Osteocyte (in vitro differentiated cells): ENCODE data around the gene C3orf20. TPM values are rescaled to one million over a fixed set of nuclear protein-coding genes. Genes with fewer than 3 reads are reported as not detected.

Experiments
- DNase-seq: peaks from one replicate; pipeline ENCODE4 v3.0.0; 2021; ENCODE audit warnings: mixed read lengths; ENCODE audit not compliant: unreplicated experiment; ENCODE audit errors: extremely low spot score
- H3K27ac Mint-ChIP-seq: one replicate; pipeline ENCODE4 v1.8.0; 2021; ENCODE audit warnings: mild to moderate bottlenecking, mixed read lengths; ENCODE audit not compliant: unreplicated experiment
- H3K27me3 Mint-ChIP-seq: one replicate; pipeline ENCODE4 v1.8.0; 2021; ENCODE audit warnings: mixed read lengths; ENCODE audit not compliant: unreplicated experiment
- H3K36me3 Mint-ChIP-seq: one replicate; pipeline ENCODE4 v1.8.0; 2021; ENCODE audit warnings: mixed read lengths; ENCODE audit not compliant: unreplicated experiment
- H3K4me1 Mint-ChIP-seq: one replicate; pipeline ENCODE4 v1.8.0; 2021; ENCODE audit warnings: mixed read lengths; ENCODE audit not compliant: unreplicated experiment
- H3K4me3 Mint-ChIP-seq: one replicate; pipeline ENCODE4 v1.8.0; 2021; ENCODE audit warnings: mild to moderate bottlenecking, moderate library complexity, mixed read lengths; ENCODE audit not compliant: unreplicated experiment
- H3K9me3 Mint-ChIP-seq: one replicate; pipeline ENCODE4 v1.8.0; 2021; ENCODE audit warnings: mixed read lengths; ENCODE audit not compliant: unreplicated experiment
- CTCF ChIP-seq: fragments of 200-600 bp; sonication (generic); IDR thresholded peaks from 2 replicates; pipeline ENCODE4 v1.5.0; 2021; ENCODE audit warnings: antibody characterized with exemption, mild to moderate bottlenecking, moderate library complexity
- total RNA-seq: library from RNA; stranded (reverse); gene quantifications from 2 replicates; pipeline ENCODE4 v1.2.1, GENCODE V29; 2021

Gene C3orf20
- total RNA-seq, 1 donor from 2014 or later: not detected

- Mint-ChIP-seq H3K9me3 (no peaks in the 10 kb centered on the region), H3K36me3 (no peaks in the 10 kb centered on the region), H3K27me3 (peaks cover 19% of the 10 kb centered on the region)
These were observed 43.6 kb downstream of the C3orf20 start for GRCh38 chr3:14718539-14718938.

GRCh38 chr3:14719006-14719405 lies 44.1 kb downstream of the C3orf20 start:
- Mint-ChIP-seq H3K27me3 (peaks cover 19% of the 10 kb centered on the region), H3K36me3 (no peaks in the 10 kb centered on the region), H3K9me3 (no peaks in the 10 kb centered on the region), H3K4me3 (no peak overlapping the region), H3K4me1 (no peaks in the 10 kb centered on the region), H3K27ac (no peak overlapping the region)
- TF ChIP-seq CTCF: no peak
- no peak for DNase-seq

More at GRCh38 chr3:14718539-14718938, 43.6 kb downstream of the C3orf20 start:
- no peaks in the 10 kb centered on the region for H3K4me1 Mint-ChIP-seq
- H3K4me3 Mint-ChIP-seq: no peak overlapping the region
- H3K27ac Mint-ChIP-seq: no peak overlapping the region
- TF ChIP-seq CTCF: no peak
- no peak for DNase-seq

- Mint-ChIP-seq H3K4me1 (peaks cover 3% of the 10 kb centered on the region), H3K27me3 (peaks cover 16% of the 10 kb centered on the region), H3K36me3 (no peaks in the 10 kb centered on the region), H3K9me3 (no peaks in the 10 kb centered on the region), H3K4me3 (no peak overlapping the region), H3K27ac (no peak overlapping the region)
- no peak for TF ChIP-seq CTCF
- DNase-seq: no peak
These were observed 46.4 kb downstream of the C3orf20 start for GRCh38 chr3:14721126-14721864.

- DNase-seq: peak; percentile 23
These were observed 50.1 kb downstream of the C3orf20 start for GRCh38 chr3:14725013-14725412.

More at GRCh38 chr3:14725013-14725412, 50.1 kb downstream of the C3orf20 start:
- Mint-ChIP-seq H3K27me3 (peaks cover 2% of the 10 kb centered on the region), H3K4me1 (peaks cover 3% of the 10 kb centered on the region), H3K9me3 (no peaks in the 10 kb centered on the region), H3K4me3 (no peak overlapping the region), H3K36me3 (no peaks in the 10 kb centered on the region), H3K27ac (no peak overlapping the region)
- TF ChIP-seq CTCF: no peak
